Measurements from ENCODE around the gene CALCOCO1. TPM values are rescaled to one million over a fixed set of nuclear protein-coding genes. Genes with fewer than 3 reads are reported as not detected.

Gene CALCOCO1
- total RNA-seq, 1 donor from 2014 or later: 144 TPM

GRCh38 chr12:53744751-53745150, 17.5 kb upstream of the CALCOCO1 start:
- Mint-ChIP-seq H3K36me3 (ENCODE audit: low read depth, unreplicated experiment) (peaks cover 11% of the 10 kb centered on the region), H3K27ac (ENCODE audit: unreplicated experiment) (no peak overlapping the region), H3K27me3 (ENCODE audit: unreplicated experiment) (peaks cover 28% of the 10 kb centered on the region), H3K4me1 (ENCODE audit: unreplicated experiment) (peaks cover 22% of the 10 kb centered on the region), H3K4me3 (ENCODE audit: unreplicated experiment) (no peak overlapping the region), H3K9me3 (ENCODE audit: unreplicated experiment) (no peaks in the 10 kb centered on the region)
- TF ChIP-seq, protein P1, sequence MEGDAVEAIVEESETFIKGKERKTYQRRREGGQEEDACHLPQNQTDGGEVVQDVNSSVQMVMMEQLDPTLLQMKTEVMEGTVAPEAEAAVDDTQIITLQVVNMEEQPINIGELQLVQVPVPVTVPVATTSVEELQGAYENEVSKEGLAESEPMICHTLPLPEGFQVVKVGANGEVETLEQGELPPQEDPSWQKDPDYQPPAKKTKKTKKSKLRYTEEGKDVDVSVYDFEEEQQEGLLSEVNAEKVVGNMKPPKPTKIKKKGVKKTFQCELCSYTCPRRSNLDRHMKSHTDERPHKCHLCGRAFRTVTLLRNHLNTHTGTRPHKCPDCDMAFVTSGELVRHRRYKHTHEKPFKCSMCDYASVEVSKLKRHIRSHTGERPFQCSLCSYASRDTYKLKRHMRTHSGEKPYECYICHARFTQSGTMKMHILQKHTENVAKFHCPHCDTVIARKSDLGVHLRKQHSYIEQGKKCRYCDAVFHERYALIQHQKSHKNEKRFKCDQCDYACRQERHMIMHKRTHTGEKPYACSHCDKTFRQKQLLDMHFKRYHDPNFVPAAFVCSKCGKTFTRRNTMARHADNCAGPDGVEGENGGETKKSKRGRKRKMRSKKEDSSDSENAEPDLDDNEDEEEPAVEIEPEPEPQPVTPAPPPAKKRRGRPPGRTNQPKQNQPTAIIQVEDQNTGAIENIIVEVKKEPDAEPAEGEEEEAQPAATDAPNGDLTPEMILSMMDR (IDR thresholded peaks at IDR 0.05; ENCODE audit: unreplicated experiment): no peak
- no peak for DNase-seq (ENCODE audit: low spot score)

DNA sequence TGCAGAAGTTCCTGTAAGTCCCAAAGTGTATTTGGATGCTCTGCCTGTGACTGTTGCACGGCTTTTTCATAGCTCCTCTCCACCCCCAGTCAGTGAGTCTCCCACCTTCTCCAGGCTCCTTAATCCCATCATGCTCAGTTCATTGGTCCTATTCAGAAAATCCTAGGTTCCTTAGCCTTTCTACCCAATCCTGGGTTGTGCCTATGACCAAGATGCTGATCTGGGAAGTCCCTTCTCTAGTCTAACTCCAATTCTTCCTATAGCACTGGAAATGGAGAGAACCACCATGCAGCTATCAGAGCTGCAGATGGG, 16.8 kb upstream of the CALCOCO1 start:
- Mint-ChIP-seq H3K36me3 (ENCODE audit: low read depth, unreplicated experiment) (peaks cover 11% of the 10 kb centered on the region), H3K27me3 (ENCODE audit: unreplicated experiment) (peaks cover 30% of the 10 kb centered on the region), H3K27ac (ENCODE audit: unreplicated experiment) (no peak overlapping the region), H3K4me1 (ENCODE audit: unreplicated experiment) (peaks cover 26% of the 10 kb centered on the region), H3K4me3 (ENCODE audit: unreplicated experiment) (no peak overlapping the region), H3K9me3 (ENCODE audit: unreplicated experiment) (no peaks in the 10 kb centered on the region)
- TF ChIP-seq, protein P1 (IDR thresholded peaks at IDR 0.05; ENCODE audit: unreplicated experiment): no peak
- no peak for DNase-seq (ENCODE audit: low spot score)

DNA sequence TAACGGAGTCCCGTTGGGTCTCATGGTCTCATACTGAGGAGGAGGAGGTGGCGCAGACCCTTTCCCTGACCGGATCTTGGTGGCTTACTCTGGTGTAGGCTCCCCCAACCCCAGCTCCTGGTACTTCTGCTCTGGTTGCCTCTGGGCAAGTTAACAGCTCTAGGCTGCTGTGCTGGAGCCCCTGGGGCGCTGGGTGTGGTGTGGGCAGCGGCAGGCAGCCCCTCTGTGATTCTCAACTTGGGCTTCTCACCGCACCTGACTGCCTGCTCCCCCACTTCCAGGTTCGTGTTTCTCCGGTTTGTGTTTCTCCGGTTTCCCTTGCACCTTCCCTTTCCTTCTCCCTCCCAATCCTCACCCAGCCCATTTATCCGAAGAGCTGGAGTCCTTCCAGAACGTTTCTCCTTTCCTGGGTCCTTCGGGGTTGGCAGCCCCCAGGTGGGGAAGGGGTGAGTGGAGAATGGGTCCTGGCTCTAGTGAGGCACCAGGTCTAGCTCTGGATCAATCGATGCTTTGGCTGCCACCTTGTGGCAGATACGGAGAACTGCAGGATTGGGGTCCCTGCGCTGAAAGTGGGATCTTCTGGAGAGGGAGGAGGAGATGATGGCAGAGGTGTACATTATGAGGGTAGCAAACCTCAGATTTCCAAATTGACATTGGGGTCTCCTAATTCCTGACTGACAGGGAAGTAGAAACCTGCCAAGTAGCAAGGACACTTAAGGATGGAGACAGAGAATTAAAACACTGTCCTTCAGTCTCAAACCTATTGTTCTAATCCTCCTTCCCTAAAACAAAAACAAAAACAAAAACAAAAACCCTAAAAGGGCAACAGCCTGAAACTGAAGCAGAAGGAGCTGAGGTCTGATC, 16.2 kb upstream of the CALCOCO1 start:
- peak; percentile 70 for DNase-seq (ENCODE audit: low spot score)
- Mint-ChIP-seq H3K27ac (ENCODE audit: unreplicated experiment) (no peak overlapping the region), H3K9me3 (ENCODE audit: unreplicated experiment) (no peaks in the 10 kb centered on the region), H3K36me3 (ENCODE audit: low read depth, unreplicated experiment) (peaks cover 11% of the 10 kb centered on the region), H3K4me1 (ENCODE audit: unreplicated experiment) (peaks cover 31% of the 10 kb centered on the region), H3K27me3 (ENCODE audit: unreplicated experiment) (peaks cover 35% of the 10 kb centered on the region), H3K4me3 (ENCODE audit: unreplicated experiment) (peak overlapping the region; percentile 79)
- TF ChIP-seq, protein P1 (IDR thresholded peaks at IDR 0.05; ENCODE audit: unreplicated experiment): peak; percentile 93

- H3K4me3 Mint-ChIP-seq (ENCODE audit: unreplicated experiment): no peak overlapping the region
- no peak overlapping the region for H3K27ac Mint-ChIP-seq (ENCODE audit: unreplicated experiment)
- peaks cover 15% of the 10 kb centered on the region for H3K36me3 Mint-ChIP-seq (ENCODE audit: low read depth, unreplicated experiment)
- TF ChIP-seq, protein P1 (IDR thresholded peaks at IDR 0.05; ENCODE audit: unreplicated experiment): no peak
- peaks cover 28% of the 10 kb centered on the region for H3K27me3 Mint-ChIP-seq (ENCODE audit: unreplicated experiment)
- H3K9me3 Mint-ChIP-seq (ENCODE audit: unreplicated experiment): no peaks in the 10 kb centered on the region
- DNase-seq (ENCODE audit: low spot score): no peak
- H3K4me1 Mint-ChIP-seq (ENCODE audit: unreplicated experiment): peaks cover 45% of the 10 kb centered on the region
Measured at GRCh38 chr12:53740130-53740491, 12.9 kb upstream of the CALCOCO1 start.

Measured in endothelial cell (in vitro differentiated cells).